HepG2 (cell line): ENCODE data around the gene SRGAP3.

ENCODE experiments used
- CTCF ChIP-seq: sonication (generic); formaldehyde crosslinking; IDR thresholded peaks from 2 replicates; pipeline ENCODE4 v1.5.0; 2020; ENCODE audit warnings: mild to moderate bottlenecking, missing genetic modification reagents, moderate library complexity
- GATAD2A ChIP-seq: IDR thresholded peaks from 2 replicates; pipeline ENCODE4 v1.6.1; 2016
- HDAC6 ChIP-seq: fragments of 200-600 bp; sonication (generic); IDR thresholded peaks from 2 replicates; pipeline ENCODE4 v1.7.0; 2017; ENCODE audit warnings: mild to moderate bottlenecking, antibody characterized with exemption, low read length, low read depth
- KLF16 ChIP-seq, 2 experiments: sonication (generic) in 1 of 2; formaldehyde crosslinking in 1 of 2; IDR thresholded peaks; 2 replicates each; pipeline versions ENCODE4 v1.6.1 to v1.8.0; 2016 to 2023; ENCODE audit warnings: missing genetic modification reagents in 2 of 2, missing compliant biosample characterization in 1 of 2
- MAFG ChIP-seq: sonication (generic); formaldehyde crosslinking; IDR thresholded peaks from 2 replicates; pipeline ENCODE4 v1.5.1; 2020; ENCODE audit warnings: mild to moderate bottlenecking, missing genetic modification reagents
- NFIC ChIP-seq: IDR thresholded peaks from 2 replicates; pipeline ENCODE4 v1.6.1; 2012; ENCODE audit warnings: mild to moderate bottlenecking, low read length, inconsistent platforms
- POLR2A ChIP-seq, 2 experiments: IDR thresholded peaks; 2 replicates each; pipeline ENCODE4 v1.6.1; 2011; ENCODE audit warnings: low read depth in 2 of 2, low read length in 2 of 2, mild to moderate bottlenecking in 1 of 2, moderate library complexity in 1 of 2; ENCODE audit not compliant: insufficient read depth in 1 of 2
- TARDBP ChIP-seq: sonication (generic); formaldehyde crosslinking; IDR thresholded peaks from 2 replicates; pipeline ENCODE4 v1.8.0; 2022; ENCODE audit warnings: mild to moderate bottlenecking, missing genetic modification reagents
- ZNF30 ChIP-seq: sonication (generic); formaldehyde crosslinking; IDR thresholded peaks from 2 replicates; pipeline ENCODE4 v1.5.0; 2020; ENCODE audit warnings: mild to moderate bottlenecking, missing genetic modification reagents

- TF ChIP-seq CTCF (CRISPR knock-in tag) = no peak
- TF ChIP-seq GATAD2A (CRISPR knock-in tag) = no peak
- no peak for TF ChIP-seq ZNF30 (CRISPR knock-in tag)
- no peak for TF ChIP-seq MAFG (CRISPR knock-in tag)
- no peak for TF ChIP-seq TARDBP (CRISPR knock-in tag)
- TF ChIP-seq KLF16 (CRISPR knock-in tag; IDR thresholded peaks at IDR 0.05) = no peak
- TF ChIP-seq NFIC = no peak
- no peak for TF ChIP-seq HDAC6
- TF ChIP-seq POLR2A (IDR thresholded peaks at IDR 0.05; ENCODE audit: insufficient read depth in 1 of 2, low read depth in 2 of 2, low read length in 2 of 2) = no peak
Measured at GRCh38 chr3:9117220-9117619, 132.2 kb downstream of the SRGAP3 start.
